Stimulated activated CD4-positive, alpha-beta T cell treated with anti-CD3 and anti-CD28 coated beads, Interleukin-1b, Interleukin-23, amount 100 ng/mL, for 24 hours (primary cell): ENCODE measurements around the gene ZNF202.
"Not testable (repeated sequence)": the region's sequence is repeated elsewhere in the genome, so short reads cannot be mapped to it uniquely, and the experiment has no call there.

Experiments used
- DNase-seq, 4 experiments: peaks; one replicate each; pipeline ENCODE4 v3.0.0-alpha.2; 2020; ENCODE audit warnings: low read depth in 4 of 4, low spot score in 1 of 4

The ZNF202 gene

GRCh38 chr11:123742031-123742723 is 717 bp upstream of the ZNF202 start:
- no peak for DNase-seq

- DNase-seq = no peak
Measured at GRCh38 chr11:123740787-123741158, 687 bp downstream of the ZNF202 start.

- no peak for DNase-seq
Measured at GRCh38 chr11:123738374-123738773, 3.1 kb downstream of the ZNF202 start.

- no peak for DNase-seq
Measured at GRCh38 chr11:123736769-123737168, 4.7 kb downstream of the ZNF202 start.

- DNase-seq = no peak
Measured at GRCh38 chr11:123729602-123730001, 11.9 kb downstream of the ZNF202 start.

- DNase-seq = no peak
Measured at GRCh38 chr11:123725995-123726655, 15.3 kb downstream of the ZNF202 start.

- no peak for DNase-seq
Measured at GRCh38 chr11:123719452-123719851, 22.0 kb downstream of the ZNF202 start.

- DNase-seq = no peak
Measured at GRCh38 chr11:123718469-123718868, 23.0 kb downstream of the ZNF202 start.

GRCh38 chr11:123718063-123718462 is 23.4 kb downstream of the ZNF202 start:
- DNase-seq = no peak

- not testable (repeated sequence) for DNase-seq
Measured at GRCh38 chr11:123712627-123713026, 28.8 kb downstream of the ZNF202 start.

- peak; percentile 19 to 39 (median 26) for DNase-seq
Measured at GRCh38 chr11:123707606-123708205, 33.8 kb downstream of the ZNF202 start.

GRCh38 chr11:123707206-123707605 is 34.3 kb downstream of the ZNF202 start:
- no peak for DNase-seq

- DNase-seq = no peak
Measured at GRCh38 chr11:123704341-123704740, 37.1 kb downstream of the ZNF202 start.

GRCh38 chr11:123702696-123703095 is 38.8 kb downstream of the ZNF202 start:
- no peak for DNase-seq

GRCh38 chr11:123702139-123702538 is 39.3 kb downstream of the ZNF202 start:
- no peak for DNase-seq

GRCh38 chr11:123700772-123701171 is 40.7 kb downstream of the ZNF202 start:
- DNase-seq = no peak

- DNase-seq = no peak
Measured at GRCh38 chr11:123698546-123699127, 42.8 kb downstream of the ZNF202 start.

GRCh38 chr11:123696183-123696582 is 45.3 kb downstream of the ZNF202 start:
- DNase-seq = no peak

GRCh38 chr11:123695231-123695630 is 46.2 kb downstream of the ZNF202 start:
- DNase-seq = no peak

- DNase-seq = no peak
Measured at GRCh38 chr11:123694551-123694950, 46.9 kb downstream of the ZNF202 start.

- DNase-seq = no peak
Measured at GRCh38 chr11:123692961-123693360, 48.5 kb downstream of the ZNF202 start.

GRCh38 chr11:123690485-123690884 is 51.0 kb downstream of the ZNF202 start:
- no peak for DNase-seq
